Activated CD4-positive, alpha-beta T cell treated with anti-CD3 and anti-CD28 coated beads, Interleukin-2, amount 50 U/mL, for 4 hours (primary cell): Measurements from ENCODE around the gene RUVBL2.
A peak's percentile ranks its signal among the peaks of the same experiment; 100 is the strongest.

Source experiments
- DNase-seq, 2 experiments: peaks; one replicate each; pipeline ENCODE4 v3.0.0-alpha.2; 2020

The RUVBL2 gene

DNA sequence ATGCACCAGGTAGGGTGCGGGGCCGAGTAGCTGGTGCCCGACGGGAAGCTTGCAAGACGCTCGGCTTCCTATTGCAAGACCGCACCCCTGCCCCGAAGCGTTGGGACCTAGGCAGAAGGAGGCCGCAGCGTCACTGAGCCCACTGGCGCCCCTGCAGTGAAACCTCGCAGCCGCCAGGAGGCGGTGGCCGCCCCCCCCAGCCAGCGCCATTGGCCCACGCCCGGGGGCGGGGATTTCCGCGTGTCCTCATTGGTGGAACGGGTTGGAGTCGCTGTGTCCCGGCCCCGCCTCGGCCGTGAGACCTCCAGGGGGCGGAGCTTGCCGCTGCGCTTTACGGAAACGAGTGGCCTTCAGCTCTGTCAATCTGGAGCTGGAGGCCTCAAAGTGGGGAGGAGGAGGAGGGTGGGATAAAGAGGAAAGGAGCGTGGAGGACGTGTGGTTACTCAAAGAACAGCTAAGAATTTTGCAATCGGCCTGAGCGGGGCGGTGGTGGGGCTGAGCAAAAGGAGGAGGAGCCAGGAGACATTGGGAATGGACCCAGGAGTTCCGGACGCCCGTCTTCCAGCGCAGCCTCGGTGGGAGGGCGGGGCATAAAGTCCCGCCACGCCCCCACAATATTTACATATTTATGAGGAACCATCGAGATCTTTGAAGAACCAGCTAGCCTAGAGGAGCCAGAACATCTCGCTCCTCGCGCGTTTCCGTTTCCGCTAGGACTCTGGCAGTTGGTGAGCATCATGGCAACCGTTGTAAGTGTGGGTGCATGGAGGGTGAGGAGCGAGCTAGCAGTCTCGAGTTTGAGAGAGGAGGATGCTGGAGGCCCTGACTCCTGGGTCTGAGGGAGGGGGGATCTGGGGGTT, at the start of gene RUVBL2, which contains the start of gene GYS1:
Gene RUVBL2 (plus strand): TSS at position 713 of the 860 bp plus-strand sequence. CDS start 25 bp downstream, at position 738.
Gene GYS1 (minus strand): TSS at position 135 of the 860 bp plus-strand sequence. CDS start 197 bp downstream, outside the sequence.
- DNase-seq = peak; percentile 99

DNA sequence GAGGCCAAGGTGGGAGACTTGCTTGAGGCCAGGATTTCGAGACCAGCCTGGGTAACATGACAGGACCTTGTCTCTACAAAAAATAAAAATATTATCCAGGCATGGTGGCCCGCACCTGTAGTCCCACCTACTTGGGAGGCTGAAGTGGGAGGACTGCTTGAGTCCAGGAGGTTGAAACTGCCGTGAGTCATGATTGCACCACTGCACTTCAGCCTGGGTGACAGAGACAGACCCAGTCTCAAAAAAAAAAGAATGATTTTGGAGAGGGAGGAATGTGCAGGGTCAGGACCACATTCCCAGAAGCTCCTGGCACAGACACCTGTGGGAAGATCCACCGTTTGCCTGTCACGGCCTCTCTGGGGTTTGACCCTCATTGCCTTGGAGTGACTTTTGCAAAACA, 48.3 kb upstream of the RUVBL2 start:
- DNase-seq = no peak

DNA sequence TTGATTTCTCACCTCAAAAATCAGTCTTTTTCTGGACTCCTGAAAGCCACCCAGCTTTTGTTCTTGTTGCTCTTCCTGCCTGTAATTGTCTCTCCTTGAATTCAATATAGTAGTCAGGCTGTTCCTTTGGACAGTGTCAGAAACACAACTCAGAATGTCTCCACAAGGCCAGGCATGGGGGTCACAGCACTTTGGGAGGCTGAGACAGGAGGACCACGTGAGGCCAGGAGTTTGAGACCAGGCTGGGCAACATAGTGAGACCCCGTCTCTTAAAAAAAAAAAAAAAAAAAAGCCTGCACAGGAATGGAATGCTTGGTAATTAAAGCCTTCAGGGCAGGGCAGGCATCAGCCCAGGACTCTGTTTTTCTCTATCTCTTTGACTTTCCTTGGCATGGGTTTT, 47.9 kb upstream of the RUVBL2 start:
- DNase-seq = no peak

DNA sequence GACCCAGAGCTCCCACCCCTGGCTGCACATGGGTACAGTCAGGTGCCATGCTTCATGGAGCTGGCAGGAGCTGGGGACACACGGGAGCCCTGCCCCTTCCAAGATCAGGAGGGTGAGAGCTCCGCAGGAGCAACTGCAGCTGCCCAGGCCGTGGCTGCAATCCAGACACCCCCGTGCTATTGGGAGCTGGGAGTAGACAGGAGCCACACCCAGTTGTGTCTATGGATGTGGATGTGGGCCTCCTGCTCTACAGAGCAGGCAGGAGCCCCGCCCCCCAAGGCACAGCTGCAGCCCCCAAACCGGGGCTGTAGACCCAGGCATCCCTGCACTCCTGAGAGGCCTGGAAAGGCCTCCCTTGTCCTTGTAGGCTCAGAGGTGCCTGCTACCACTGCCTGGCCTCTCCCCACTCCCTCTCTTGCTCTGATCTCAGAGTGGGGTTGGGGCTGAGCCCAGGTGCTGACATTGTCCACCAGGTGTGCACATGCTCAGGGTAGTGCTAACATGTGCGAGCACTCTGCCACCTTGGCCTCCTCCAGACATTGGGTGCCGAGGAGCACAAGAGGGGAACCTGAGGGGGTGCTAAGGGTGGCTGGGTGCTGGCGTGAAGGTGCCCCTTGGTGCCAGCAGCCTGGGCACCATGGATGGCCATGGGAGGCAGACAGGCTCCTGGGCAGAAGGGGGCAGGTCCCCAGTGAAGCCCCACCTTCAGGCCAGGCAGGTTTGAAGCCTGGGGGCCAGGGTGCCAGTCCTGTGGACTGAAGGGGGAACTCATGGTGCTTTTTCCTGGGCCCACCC, 47.0 kb upstream of the RUVBL2 start:
- no peak for DNase-seq

DNA sequence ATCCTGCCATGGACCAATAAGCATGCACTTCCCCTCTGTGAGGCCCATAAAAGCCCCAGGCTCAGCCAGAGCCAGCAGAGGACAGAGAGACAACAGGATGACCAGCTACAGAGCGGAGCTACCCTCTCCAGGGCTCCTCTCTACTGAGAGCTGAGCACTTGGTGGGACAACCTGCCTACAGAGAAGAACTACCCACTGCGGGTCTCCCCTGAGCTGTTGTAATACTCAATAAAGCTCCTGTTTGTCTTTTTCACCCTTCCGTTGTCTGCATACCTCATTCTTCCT, 46.5 kb upstream of the RUVBL2 start:
- DNase-seq = no peak

DNA sequence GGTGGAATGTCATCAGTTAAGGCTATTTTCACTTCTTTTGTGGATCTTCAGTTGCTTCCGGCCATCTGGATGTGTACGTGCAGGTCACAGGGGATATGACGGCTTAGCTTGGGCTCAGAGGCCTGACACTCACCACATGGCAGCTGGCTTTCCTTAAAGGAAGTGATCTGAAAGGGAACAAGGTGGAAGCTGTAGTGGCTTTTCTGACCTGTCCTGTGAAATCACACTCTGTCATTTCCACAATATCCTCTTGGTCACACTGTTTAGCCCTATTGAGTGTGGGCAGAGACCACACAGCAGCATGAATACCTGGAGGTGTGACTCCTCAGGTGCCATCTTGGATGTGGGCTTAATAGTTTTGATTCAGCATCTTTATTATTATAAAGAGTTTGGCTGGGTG, 43.5 kb upstream of the RUVBL2 start:
- DNase-seq = no peak

DNA sequence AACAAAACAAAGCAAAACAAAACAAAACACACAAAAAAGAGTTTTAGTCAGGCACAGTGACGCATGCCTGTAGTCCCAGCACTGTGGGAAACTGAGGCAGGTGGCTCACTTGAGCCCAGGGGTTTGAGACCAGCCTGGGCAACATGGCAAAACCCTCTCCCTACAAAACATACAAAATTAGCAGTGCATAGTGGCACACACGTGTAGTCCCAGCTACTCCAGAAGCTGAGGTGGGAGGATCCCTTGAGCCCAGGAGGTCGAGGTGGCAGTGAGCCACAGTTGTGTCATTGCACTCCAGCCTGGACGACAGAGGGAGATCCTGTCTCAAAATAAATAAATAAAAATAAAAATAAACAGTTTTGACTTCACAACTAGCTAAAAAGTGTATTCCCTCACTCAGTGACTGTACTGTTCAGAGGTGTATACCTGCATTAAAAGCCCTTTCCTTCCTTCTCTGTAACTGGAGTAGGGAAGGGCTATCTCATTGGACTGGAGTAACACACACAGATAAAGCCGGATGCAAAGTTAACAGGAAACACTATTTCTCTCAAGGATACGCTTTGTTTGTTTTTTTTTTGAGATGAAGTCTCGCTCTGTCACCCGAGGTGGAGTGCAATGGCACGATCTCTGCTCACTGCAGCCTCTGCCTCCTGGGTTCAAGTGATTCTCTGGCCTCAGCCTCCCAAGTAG, 42.7 kb upstream of the RUVBL2 start:
- DNase-seq = no peak

DNA sequence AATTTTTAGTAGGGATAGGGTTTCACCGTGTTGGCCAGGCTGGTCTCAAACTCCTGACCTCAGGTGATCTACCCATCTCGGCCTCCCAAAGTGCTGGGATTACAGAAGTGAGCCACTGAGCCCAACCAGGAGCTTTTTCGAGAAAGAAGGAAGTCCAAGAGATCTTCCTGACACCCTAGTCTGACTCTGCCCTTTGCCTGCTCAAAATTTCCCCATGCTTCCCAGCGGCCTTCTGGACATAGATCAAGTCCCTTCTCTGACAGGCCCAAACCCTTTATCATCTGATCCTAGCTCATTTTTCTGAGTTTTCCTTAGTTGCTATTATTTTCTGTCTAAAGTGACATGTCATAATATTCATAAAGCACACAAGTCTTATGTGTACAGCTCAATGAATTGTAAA, 40.5 kb upstream of the RUVBL2 start:
- no peak for DNase-seq

DNA sequence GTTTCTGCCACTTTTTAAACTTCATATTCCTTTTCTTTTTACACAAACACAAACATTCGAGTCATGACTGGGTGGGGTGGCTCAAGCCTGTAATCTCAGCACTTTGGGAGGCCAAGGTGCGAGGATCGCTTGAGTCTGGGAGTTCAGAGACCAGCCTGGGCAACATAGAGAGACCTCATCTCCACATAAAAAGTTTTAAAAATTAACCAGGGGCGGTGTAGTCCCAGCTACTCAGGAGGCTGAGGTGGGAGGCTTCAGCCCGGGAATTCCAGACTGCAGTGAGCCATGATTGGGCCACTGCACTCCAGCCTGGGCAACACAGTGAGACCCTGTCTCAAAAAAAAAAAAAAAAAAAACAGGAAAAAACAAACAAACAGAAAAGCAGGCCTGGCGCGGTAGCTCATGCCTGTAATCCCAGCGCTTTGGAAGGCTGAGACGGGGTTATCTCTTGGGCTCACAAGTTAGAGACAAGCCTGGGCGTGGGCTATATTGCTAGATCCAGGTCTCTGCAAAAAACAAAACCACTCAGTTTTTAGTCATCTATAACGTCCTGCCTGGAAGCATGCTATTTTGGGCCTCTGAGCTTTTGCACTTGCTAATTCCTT, 39.6 kb upstream of the RUVBL2 start:
- DNase-seq = no peak

DNA sequence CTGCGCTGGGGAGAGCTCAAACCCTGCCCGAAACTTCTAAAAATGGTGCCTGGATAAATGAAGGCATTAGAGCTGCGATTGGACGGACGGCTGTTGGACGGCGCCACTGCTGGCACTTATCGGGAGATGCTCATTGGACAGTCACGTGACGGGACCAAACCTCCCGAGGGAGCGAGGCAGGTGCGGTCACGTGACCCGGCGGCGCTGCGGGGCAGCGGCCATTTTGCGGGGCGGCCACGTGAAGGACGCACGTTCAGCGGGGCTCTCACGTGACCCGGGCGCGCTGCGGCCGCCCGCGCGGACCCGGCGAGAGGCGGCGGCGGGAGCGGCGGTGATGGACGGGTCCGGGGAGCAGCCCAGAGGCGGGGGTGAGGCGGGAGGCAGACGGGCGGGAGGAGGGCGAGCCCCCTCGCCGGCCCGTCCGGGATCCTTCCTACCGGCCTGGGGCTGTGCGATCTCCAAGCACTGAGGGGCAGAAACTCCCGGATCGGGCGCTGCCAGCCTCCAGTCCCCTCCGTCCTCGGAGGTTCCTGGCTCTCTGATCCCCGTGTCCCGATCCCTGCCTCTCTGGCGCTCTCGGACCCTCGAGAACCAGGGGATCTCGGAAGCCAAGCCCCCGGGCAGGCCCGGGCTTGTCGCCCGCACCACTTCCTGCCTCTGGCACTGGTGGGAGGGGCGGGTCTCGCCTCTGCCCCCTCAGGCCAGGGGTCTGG, 38.9 kb upstream of the RUVBL2 start, which contains the start of gene BAX:
Gene BAX (plus strand): TSS at position 281 of the 713 bp plus-strand sequence. CDS start 54 bp downstream, at position 335.
- DNase-seq = peak; percentile 77 to 80

DNA sequence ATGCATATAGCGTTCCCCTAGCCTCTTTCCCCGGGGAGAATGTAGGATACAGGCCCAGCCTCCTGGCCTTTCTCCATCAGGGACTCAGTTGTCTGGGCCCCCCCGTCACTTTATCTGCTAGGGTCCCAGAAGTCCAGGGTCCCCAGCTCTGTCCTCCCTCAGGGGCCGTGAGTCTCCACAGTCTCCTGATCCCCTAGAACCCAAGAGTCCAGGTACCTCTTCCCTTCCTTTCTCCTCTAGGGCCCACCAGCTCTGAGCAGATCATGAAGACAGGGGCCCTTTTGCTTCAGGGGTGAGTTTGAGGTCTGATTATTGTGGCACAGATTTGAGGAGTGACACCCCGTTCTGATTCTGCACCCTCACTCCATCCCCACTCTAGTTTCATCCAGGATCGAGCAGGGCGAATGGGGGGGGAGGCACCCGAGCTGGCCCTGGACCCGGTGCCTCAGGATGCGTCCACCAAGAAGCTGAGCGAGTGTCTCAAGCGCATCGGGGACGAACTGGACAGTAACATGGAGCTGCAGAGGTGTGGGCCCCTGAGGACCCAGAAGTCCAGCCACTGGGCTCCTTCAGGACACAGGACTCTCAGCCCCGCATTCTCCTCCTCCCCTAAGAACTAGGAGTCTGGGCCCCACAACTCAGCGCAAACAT, 38.3 kb upstream of the RUVBL2 start:
- no peak for DNase-seq

DNA sequence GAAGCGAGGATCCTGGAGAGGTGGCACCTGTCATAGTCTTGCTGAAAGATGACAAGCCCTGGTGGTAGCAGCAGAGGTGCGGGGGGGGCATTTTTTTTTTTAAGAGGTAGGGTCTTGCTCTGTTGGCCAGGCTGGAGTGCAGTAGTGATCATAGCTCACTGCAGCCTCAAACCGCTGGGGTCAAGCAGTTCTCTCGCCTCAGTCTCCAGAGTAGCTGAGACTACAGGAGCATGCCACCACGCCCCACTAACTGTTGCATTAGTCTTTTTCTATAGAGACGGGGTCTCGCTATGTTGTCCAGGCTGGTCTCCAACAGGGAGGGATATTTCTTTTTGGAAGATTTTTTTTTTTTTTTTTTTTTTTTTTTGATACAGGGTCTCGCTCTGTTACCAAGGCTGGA, 35.7 kb upstream of the RUVBL2 start:
- DNase-seq = no peak

DNA sequence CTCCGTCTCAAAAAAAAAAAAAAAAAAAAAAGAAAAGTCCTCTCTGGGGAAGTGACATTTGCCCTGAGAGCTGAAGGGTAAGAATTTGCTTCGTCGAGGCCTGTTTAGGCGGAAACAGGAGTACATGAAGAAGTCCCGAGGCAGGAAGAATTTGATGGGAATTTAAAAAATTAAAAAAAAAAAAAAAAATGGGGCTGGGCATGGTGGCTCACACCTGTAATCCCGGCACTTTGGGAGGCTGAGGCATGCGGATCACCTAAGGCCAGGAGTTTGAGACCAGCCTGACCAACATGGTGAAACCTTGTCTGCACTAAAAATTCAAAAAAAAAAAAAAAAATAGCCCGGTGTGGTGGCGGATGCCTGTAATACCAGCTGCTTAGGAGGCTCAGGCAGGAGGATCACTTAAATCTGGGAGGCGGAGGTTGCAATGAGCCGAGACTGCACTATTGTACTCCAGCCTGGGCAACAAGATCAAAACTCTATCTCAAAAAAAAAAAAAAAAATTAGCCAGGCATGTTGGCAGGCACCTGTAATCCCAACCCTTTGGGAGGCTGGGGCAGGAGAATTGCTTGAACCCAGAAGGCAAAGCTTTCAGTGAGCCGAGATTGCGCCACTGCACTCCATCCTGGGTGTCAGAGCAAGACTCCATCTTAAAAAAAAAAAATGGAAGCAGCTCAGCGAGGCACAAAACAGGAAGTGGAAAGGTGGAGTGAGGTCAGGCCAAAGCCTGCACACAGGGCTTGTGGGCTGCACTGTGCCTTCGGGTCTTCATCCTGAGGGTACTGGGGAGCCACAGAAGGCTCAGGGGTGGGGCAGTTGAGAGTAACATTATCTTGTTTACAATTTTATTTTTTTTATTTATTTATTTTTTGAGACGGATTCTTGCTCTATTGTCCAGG, 34.1 kb upstream of the RUVBL2 start:
- DNase-seq = no peak

DNA sequence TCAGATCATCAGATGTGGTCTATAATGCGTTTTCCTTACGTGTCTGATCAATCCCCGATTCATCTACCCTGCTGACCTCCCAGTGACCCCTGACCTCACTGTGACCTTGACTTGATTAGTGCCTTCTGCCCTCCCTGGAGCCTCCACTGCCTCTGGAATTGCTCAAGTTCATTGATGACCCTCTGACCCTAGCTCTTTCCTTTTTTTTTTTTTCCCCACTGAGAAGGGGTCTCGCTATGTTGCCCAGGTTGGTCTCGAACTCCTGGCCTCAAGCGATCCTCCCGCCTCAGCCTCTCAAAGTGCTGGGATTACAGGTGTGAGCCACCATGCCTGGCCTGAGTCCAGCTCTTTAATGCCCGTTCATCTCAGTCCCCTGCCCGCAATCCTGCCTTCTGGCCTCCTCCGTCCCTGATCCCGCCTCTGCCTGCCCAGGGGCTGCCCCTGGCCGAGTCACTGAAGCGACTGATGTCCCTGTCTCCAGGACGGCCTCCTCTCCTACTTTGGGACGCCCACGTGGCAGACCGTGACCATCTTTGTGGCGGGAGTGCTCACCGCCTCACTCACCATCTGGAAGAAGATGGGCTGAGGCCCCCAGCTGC, 32.5 kb upstream of the RUVBL2 start:
- no peak for DNase-seq

DNA sequence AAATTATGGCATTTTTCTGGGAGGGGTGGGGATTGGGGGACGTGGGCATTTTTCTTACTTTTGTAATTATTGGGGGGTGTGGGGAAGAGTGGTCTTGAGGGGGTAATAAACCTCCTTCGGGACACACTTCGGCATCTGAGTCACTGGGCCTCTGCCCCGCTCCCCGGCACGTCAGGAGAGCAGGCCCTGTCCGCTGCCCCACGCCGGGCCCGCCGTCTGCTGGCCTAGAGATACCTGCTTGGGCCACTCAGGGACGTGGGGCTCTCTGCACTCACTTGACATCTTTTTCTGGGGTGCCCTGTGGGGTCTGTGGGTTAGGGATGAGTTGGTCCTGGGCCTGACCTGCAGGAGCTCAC, 32.0 kb upstream of the RUVBL2 start:
- no peak for DNase-seq

DNA sequence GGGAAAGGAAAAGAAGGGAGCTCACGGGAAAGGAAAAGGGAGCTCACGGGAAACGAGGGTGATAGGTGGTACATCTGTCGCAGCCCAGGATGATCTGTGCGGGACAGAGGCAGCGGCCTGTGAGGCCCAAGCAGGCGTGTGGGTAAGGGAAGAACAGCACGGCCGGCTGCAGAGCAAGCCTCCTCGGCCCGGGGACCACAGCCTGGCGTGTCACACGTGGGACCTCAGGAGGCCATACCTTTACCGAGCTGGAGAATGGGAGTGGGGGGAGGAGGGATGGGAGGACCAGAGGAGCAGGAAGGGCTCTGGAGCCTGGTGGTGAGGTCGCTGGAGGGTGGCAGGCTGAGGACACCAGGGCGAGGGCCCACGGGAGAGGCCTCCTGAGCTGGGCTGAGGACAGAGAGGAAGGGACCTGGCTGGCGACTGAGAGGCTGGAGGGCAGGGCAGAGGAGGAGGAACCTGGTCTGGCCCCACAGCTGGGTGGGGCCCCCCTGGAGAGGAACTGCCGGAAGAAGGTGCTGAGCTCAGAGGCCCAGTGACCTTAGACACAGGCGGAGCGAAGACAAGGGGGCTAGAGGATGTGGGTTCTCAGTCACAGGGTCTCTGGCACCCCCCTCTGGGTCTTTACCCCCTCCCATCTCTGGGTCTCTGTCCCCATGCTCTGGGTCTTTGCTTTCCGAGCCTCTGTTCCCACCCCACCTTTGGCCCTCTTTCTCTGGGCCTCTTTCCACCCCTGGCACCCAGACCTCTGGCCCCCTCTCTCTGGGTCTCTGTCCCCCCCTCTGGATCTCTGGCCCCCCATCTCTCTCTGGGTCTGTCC, 31.4 kb upstream of the RUVBL2 start:
- no peak for DNase-seq

DNA sequence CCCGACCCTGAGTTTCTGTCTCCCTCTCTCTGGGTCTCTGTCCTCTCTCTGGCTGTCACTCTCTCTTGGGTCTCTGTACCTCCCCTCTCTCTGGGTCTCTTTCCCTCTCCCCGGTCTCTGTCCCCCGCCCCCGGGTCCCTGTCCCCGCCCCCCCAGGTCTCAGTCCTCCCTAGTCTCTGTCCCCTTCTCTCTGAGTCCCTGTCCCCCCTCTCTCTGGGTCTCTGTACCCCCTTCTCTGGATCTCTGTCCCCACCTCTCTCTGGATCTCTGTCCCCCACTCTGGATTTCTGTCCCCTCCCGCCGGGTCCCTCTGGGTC, 30.9 kb upstream of the RUVBL2 start:
- DNase-seq = no peak

DNA sequence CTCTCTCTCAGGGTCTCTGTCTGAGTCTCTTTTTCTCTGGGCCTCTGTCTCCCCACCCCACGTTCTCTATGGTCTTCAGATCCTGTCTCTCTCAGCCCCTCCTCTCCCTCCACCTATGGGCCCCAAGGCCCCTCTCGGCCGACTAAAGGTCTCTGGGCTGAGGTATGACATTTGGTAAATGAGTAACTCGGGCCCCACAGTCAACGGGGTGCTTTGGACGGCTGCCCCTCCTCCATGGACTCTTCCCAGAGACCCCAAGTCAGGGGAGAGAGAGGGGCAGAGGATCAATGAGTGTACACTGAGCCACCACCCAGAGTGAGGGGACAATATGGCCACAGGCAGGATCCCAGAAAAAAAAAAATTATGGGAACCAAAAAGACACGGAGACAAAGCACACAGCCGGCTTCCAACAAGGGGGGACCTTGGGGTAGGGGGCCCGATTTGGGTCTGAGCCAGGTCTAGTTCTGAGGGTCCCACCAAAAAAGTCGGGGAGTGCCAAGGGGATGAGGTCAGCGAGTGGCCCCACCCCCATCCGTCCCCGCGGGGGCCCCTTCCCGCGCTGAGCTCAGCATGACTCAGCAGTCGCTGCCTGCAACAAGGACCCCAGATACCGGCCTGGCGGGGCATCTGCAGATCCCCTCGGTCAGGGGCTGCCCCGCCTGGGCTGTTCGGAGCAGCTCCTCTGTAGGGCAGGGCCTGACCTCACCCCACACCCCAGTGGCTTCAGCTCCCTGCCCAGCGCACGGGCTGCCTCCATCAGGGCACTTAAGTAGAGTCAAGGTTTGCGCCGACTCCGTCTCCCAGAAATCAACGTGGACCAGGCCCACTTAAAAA, 30.1 kb upstream of the RUVBL2 start:
- peak; percentile 39 to 42 for DNase-seq
